ENCODE measurements around the gene ROPN1L. TPM values are rescaled to one million over a fixed set of nuclear protein-coding genes. Genes with fewer than 3 reads are reported as not detected.
A peak's percentile ranks its signal among the peaks of the same experiment; 100 is the strongest.

The ROPN1L gene
- total RNA-seq, 1 donor from 2014 or later, result not detected

DNA sequence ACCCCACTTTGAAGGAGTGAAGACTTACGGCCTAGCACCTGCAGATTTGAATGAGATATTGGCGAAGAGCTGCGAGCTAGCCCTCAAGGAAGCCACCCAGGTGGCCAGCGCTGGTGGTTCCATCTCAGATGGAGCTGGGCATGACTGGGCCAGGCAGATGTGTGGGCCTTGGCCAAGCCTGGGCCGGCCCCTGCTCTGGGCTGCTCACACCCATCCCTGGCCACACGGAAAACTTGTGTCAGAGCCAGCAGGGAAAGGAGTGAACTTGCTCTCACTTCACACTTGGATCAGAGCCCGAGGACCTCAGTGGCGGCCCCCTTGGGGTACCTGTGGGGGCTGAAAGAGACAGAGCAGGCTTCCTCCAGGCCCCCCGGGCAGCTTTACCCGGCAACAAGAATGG is 44.2 kb downstream of the ROPN1L start:
- H3K4me3 ChIP-seq, result no peak overlapping the region
- no peaks in the 10 kb centered on the region for H3K27me3 ChIP-seq
- peak overlapping the region in 1 of 2 donors; percentile 24 for H3K27ac ChIP-seq
- TF ChIP-seq, protein P1, sequence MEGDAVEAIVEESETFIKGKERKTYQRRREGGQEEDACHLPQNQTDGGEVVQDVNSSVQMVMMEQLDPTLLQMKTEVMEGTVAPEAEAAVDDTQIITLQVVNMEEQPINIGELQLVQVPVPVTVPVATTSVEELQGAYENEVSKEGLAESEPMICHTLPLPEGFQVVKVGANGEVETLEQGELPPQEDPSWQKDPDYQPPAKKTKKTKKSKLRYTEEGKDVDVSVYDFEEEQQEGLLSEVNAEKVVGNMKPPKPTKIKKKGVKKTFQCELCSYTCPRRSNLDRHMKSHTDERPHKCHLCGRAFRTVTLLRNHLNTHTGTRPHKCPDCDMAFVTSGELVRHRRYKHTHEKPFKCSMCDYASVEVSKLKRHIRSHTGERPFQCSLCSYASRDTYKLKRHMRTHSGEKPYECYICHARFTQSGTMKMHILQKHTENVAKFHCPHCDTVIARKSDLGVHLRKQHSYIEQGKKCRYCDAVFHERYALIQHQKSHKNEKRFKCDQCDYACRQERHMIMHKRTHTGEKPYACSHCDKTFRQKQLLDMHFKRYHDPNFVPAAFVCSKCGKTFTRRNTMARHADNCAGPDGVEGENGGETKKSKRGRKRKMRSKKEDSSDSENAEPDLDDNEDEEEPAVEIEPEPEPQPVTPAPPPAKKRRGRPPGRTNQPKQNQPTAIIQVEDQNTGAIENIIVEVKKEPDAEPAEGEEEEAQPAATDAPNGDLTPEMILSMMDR (IDR thresholded peaks at IDR 0.05), result no peak
- no peak for DNase-seq (ENCODE audit: low spot score in 2 of 2)
- no peaks in the 10 kb centered on the region for H3K9me3 ChIP-seq
- peaks cover 0 to 2% of the 10 kb centered on the region in 2 donors for H3K4me1 ChIP-seq
- H3K36me3 ChIP-seq, result no peaks in the 10 kb centered on the region
- intact Hi-C loops (cut with DNase I), result no loop called here

DNA sequence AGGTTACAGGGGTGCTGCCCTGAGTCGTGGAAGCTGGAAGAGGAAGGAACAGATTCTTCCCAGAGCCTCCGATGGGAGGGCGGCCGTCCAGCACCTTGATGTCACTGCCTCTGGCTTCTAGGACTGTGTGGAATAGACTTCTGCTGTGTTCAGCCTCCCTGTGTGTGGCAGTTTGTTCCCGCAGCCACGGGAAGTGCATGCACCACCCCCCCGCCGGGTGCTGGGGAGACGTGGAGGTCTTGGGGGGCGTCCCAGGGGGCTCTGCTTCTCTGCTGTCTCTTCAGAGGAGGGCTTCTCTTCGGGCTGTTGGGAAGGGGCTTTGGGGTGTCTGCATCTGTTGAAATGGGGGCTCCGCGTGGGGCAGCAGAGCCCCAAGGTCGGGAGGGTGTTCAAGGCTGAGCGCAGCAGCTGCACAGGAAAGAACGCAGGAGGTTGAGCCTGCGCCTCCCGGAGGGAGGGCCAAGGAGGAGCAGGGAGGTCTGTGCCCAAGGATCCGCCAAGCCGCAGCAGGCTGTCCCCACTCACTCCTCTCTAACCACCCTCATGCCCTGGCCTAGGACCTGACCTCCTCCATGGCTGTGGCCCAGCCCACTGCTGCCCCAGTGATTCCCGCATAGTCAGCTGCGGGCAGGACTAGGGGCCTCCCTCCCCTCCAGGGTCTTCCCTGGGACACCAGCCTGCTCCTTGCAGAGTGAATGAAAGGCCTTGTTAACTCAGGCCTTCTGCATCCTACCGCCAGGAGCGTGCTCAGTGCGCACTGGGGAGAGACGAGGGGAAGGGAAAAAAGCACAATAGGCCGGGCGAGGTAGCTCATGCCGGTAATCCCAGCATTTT is 45.0 kb downstream of the ROPN1L start:
- no peaks in the 10 kb centered on the region for H3K36me3 ChIP-seq
- DNase-seq (ENCODE audit: low spot score in 2 of 2), result no peak
- H3K27ac ChIP-seq, result no peak overlapping the region
- peaks cover 0 to 2% of the 10 kb centered on the region in 2 donors for H3K4me1 ChIP-seq
- intact Hi-C loops (cut with DNase I), result no loop called here
- H3K27me3 ChIP-seq, result no peaks in the 10 kb centered on the region
- no peak overlapping the region for H3K4me3 ChIP-seq
- TF ChIP-seq, protein P1 (IDR thresholded peaks at IDR 0.05), result no peak
- no peaks in the 10 kb centered on the region for H3K9me3 ChIP-seq

DNA sequence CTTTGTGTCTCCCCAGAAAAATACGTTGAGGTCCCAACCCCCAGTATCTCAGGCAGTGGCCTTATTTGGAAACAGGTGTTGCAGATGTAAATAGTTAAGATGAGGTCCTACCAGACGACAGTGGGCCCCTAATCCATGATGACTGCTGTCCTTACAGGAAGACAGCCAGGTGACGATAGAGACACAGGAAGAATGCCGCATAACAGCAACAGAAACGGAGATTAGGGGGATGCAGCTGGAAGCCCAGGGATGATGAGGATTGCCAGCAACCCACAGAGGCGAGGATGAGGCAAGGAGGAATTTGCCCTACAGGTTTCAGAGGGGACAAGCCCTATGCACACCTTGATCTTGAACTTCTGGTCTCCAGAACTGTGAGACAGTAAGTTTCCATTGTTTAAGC is 46.5 kb downstream of the ROPN1L start:
- no peaks in the 10 kb centered on the region for H3K9me3 ChIP-seq
- DNase-seq (ENCODE audit: low spot score in 2 of 2), result no peak
- no peak overlapping the region for H3K27ac ChIP-seq
- H3K36me3 ChIP-seq, result no peaks in the 10 kb centered on the region
- no peaks in the 10 kb centered on the region for H3K27me3 ChIP-seq
- H3K4me1 ChIP-seq, result peaks cover 0 to 2% of the 10 kb centered on the region in 2 donors
- intact Hi-C loops (cut with DNase I), result no loop called here
- H3K4me3 ChIP-seq, result no peak overlapping the region
- TF ChIP-seq, protein P1 (IDR thresholded peaks at IDR 0.05), result no peak

DNA sequence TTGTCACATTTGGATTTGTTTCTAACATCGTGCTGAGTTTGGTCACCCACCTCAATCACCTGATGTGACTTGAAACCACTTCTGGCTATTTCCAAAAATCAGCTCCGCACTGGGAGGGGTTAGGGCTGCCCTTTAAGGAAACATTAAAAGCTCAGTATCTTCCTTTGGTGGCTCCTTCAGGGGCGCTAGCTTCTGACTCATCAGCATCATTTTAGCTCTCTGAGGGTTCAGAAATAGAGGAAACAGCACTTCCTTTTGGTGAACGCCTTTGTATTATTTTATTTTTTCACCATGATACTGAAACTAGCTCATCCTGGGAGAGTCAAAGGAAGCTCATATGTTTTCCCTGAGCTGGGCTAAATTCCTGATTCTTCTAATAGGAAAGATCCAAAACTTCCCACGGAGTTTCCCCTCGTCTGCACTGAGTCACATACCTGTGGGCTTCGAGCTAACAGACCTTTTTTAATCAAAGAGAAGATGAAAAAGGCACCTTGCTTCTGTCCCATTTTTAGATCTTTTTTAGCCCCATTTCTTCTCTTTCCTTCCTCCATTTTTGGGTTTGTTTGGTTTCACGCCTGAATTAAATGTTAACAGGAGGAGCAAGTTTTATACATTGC is 48.2 kb downstream of the ROPN1L start:
- DNase-seq (ENCODE audit: low spot score in 2 of 2), result no peak
- H3K4me1 ChIP-seq, result peaks cover 0 to 2% of the 10 kb centered on the region in 2 donors
- no peak overlapping the region for H3K4me3 ChIP-seq
- TF ChIP-seq, protein P1 (IDR thresholded peaks at IDR 0.05), result no peak
- H3K27me3 ChIP-seq, result no peaks in the 10 kb centered on the region
- intact Hi-C loops (cut with DNase I), result no loop called here
- no peaks in the 10 kb centered on the region for H3K36me3 ChIP-seq
- no peak overlapping the region for H3K27ac ChIP-seq
- no peaks in the 10 kb centered on the region for H3K9me3 ChIP-seq

DNA sequence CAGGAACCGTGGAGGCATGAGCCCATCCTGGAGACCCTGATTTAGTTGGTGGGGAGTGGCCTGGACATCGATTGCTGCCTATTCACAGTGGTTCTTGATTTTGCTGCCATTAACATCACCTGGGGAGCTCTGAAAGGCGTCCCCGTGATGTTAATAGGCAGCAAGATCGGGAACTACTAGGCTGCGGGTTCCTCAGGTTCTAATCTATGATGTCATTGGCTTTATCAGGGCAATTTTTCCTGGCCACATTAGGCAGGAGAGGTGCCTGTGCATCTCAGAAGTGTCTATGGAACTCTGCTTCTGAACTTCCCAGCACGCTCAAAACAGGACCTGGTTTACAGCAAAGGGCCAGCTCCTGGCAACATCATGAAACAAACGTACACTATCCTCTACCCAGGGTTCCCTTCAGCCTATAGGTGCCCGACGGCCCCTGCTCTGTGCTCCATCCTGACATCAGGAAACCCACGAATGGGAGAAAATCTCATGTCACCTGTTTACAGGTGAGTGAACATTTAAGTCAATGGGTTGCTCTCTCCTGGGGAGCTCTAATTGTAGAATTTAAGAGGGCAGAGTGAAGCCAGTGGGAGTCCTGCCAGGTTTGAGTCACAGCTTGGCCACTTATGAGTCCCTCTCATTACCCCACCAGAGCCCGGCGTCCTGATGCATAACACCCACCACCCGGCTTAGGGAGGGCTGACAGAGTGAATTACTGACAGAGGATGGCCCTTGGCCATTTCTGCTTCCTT is 49.4 kb downstream of the ROPN1L start:
- intact Hi-C loops (cut with DNase I), result no loop called here
- Histone ChIP-seq H3K9me3 (no peaks in the 10 kb centered on the region), H3K27me3 (no peaks in the 10 kb centered on the region), H3K4me1 (no peaks in the 10 kb centered on the region), H3K36me3 (no peaks in the 10 kb centered on the region), H3K4me3 (no peak overlapping the region), H3K27ac (no peak overlapping the region)
- TF ChIP-seq, protein P1 (IDR thresholded peaks at IDR 0.05), result no peak
- DNase-seq (ENCODE audit: low spot score in 2 of 2), result no peak

Measured in ascending aorta (tissue), 2 donors.